ENCODE results near the gene CPAMD8. TPM values are rescaled to one million over a fixed set of nuclear protein-coding genes. Genes with fewer than 3 reads are reported as not detected.
A peak's percentile ranks its signal among the peaks of the same experiment; 100 is the strongest.

The CPAMD8 gene
- total RNA-seq, 1 donor = 0.18 TPM

GRCh38 chr19:16887353-16888265 is 139.0 kb downstream of the CPAMD8 start:
- no peak for DNase-seq (ENCODE audit: low read depth)
- no peak overlapping the region for H3K4me3 ChIP-seq (ENCODE audit: low read depth, low read length)
- TF ChIP-seq CTCF (IDR thresholded peaks at IDR 0.05; ENCODE audit: insufficient read depth, low read length) = no peak

GRCh38 chr19:16886305-16886880 is 140.2 kb downstream of the CPAMD8 start:
- H3K4me3 ChIP-seq (ENCODE audit: low read depth, low read length) = no peak overlapping the region
- TF ChIP-seq CTCF (IDR thresholded peaks at IDR 0.05; ENCODE audit: insufficient read depth, low read length) = no peak
- peak; percentile 80 for DNase-seq (ENCODE audit: low read depth)

GRCh38 chr19:16885166-16885565 is 141.4 kb downstream of the CPAMD8 start:
- no peak for TF ChIP-seq CTCF (IDR thresholded peaks at IDR 0.05; ENCODE audit: insufficient read depth, low read length)
- H3K4me3 ChIP-seq (ENCODE audit: low read depth, low read length) = no peak overlapping the region
- peak; percentile 6 for DNase-seq (ENCODE audit: low read depth)

- no peak for TF ChIP-seq CTCF (IDR thresholded peaks at IDR 0.05; ENCODE audit: insufficient read depth, low read length)
- H3K4me3 ChIP-seq (ENCODE audit: low read depth, low read length) = no peak overlapping the region
- DNase-seq (ENCODE audit: low read depth) = no peak
These were observed 143.1 kb downstream of the CPAMD8 start for GRCh38 chr19:16883522-16883921.

GRCh38 chr19:16882146-16882545 is 144.5 kb downstream of the CPAMD8 start:
- no peak overlapping the region for H3K4me3 ChIP-seq (ENCODE audit: low read depth, low read length)
- DNase-seq (ENCODE audit: low read depth) = no peak
- no peak for TF ChIP-seq CTCF (IDR thresholded peaks at IDR 0.05; ENCODE audit: insufficient read depth, low read length)

GRCh38 chr19:16880884-16881554 is 145.6 kb downstream of the CPAMD8 start:
- no peak for TF ChIP-seq CTCF (IDR thresholded peaks at IDR 0.05; ENCODE audit: insufficient read depth, low read length)
- no peak for DNase-seq (ENCODE audit: low read depth)
- no peak overlapping the region for H3K4me3 ChIP-seq (ENCODE audit: low read depth, low read length)
